ENCODE data around the gene ZMYND8. TPM values are rescaled to one million over a fixed set of nuclear protein-coding genes. Genes with fewer than 3 reads are reported as not detected.
A peak's percentile ranks its signal among the peaks of the same experiment; 100 is the strongest.

Gene ZMYND8
- total RNA-seq, 3 donors from 2014 or later = 62.1 to 64.9 (median 62.1) TPM

DNA sequence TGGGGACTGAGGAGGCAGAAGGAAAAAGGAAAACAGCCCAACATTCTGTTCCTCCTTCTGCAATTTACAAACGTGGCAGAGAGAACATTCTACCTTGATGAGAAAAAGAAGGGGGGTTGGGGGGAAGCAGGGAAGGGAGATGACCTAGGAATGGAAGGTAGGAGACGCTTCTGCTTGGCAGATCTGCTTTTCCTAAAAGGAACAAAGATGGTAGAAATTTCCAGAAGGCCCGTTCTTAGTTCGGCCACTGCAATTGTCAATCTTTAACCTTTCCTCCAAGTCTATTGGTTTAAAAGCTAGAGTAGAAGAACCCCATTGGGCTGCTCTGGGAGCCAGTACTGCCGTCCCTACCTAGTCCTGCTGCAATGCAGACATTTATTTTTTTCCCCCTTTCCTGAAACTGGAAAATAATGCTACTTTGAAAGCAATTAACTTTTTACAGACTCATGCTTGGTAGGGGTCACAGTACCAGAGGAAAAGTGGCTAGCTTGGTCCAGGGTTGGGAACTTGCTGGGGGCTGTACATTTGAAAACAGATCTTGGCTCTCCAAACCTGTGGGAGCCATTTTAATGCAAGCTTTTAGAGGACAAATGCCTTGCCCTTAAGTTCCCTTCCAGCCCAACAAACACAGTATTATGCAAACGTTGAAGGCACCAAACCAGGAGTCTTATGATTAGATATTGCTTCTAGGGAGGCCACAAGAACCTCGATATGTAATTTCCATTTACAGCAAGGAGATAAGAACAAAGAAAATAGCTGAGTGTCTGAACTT lies 2.6 kb downstream of the ZMYND8 start:
- intact Hi-C loops (cut with DNase I, micrococcal nuclease) = no loop called here
- no peaks in the 10 kb centered on the region for H3K9me3 ChIP-seq
- H3K36me3 ChIP-seq (ENCODE audit: low read depth) = no peaks in the 10 kb centered on the region
- TF ChIP-seq CTCF (IDR thresholded peaks at IDR 0.05) = no peak
- ATAC-seq (no peak), DNase-seq (no peak)
- H3K4me3 ChIP-seq = no peak overlapping the region
- H3K4me1 ChIP-seq (ENCODE audit: low read depth) = peaks cover 85% of the 10 kb centered on the region

DNA sequence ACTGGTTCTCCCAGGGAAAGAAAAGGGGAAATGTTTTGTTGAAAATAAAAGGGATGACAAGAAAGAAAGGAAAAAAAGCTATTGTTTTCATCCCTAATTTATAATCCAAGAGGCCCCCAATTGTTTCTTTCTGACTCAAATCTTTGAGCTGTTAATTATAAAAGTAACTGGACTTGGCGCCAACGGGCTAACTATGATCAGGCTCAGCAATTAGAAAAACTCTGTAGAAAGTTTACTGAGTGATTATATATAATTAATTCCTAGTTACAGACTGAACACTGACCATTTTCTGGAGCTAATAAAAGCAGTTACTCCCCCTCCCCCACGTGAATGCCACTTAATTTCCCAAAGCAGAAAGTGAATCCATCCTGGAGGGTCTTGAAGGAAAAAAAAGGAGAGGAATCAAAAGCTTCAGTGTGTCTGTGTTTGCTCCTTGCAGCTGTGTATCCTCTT lies 3.2 kb downstream of the ZMYND8 start:
- ATAC-seq (no peak), DNase-seq (no peak)
- Histone ChIP-seq H3K9me3 (no peaks in the 10 kb centered on the region), H3K4me1 (ENCODE audit: low read depth) (peaks cover 82% of the 10 kb centered on the region), H3K4me3 (no peak overlapping the region), H3K36me3 (ENCODE audit: low read depth) (no peaks in the 10 kb centered on the region)
- TF ChIP-seq CTCF (IDR thresholded peaks at IDR 0.05) = no peak
- intact Hi-C loops (cut with DNase I, micrococcal nuclease) = no loop called here

DNA sequence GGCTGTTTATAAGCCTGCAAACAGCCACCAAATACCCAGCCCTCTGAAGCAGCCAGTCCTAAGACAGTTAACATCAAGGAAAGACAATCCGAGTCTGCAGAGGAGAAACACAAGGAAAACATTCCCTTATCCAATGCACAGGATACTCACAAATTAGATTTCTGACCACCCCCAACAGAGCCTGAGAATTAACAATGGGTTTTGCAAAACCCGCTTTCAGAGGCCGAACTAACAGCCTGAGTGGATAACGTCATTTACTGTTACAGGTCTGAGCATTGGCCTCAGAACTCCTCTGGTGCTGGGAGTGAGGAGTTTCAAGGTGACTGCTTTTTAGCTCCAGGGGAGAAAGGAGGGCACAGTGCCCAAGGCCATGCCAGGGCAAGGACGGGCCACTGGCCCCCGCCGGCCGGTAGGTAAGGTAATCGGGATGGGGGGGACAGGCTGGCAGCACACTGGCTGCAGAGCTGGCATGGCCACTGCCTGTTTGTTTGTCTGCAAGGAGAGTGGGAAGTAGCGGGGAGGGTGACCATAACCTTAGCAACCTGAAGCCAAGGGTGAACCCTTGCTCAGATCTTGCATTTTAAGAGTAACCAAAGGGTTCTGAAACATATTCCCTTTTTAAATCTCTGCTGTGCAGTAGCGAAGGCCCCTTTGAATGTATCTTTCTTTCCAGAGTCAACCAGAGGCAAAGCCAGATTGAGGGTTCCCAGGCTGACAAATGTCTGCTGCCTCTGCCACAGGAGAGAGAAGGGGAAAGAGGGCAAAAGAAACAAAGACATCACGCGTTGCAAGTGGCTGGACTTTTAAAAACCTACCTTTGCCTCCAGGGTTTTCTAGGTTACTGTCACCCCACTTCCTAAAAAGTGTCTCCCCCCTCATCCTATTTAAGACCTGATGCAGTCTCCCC lies 3.9 kb downstream of the ZMYND8 start:
- Histone ChIP-seq H3K4me1 (ENCODE audit: low read depth) (peaks cover 75% of the 10 kb centered on the region), H3K4me3 (no peak overlapping the region), H3K36me3 (ENCODE audit: low read depth) (no peaks in the 10 kb centered on the region), H3K9me3 (no peaks in the 10 kb centered on the region)
- intact Hi-C loops (cut with DNase I, micrococcal nuclease) = no loop called here
- no peak for TF ChIP-seq CTCF (IDR thresholded peaks at IDR 0.05)
- ATAC-seq = peak; percentile 3
- peak in 2 of 3 donors; percentile 42 to 57 for DNase-seq

GRCh38 chr20:47351643-47352331 lies 4.7 kb downstream of the ZMYND8 start:
- peak in 1 of 3 donors; percentile 29 for DNase-seq
- TF ChIP-seq CTCF (IDR thresholded peaks at IDR 0.05) = no peak
- peaks cover 3% of the 10 kb centered on the region for H3K36me3 ChIP-seq (ENCODE audit: low read depth)
- intact Hi-C loops (cut with DNase I, micrococcal nuclease) = no loop called here
- no peaks in the 10 kb centered on the region for H3K9me3 ChIP-seq
- peaks cover 68% of the 10 kb centered on the region for H3K4me1 ChIP-seq (ENCODE audit: low read depth)
- ATAC-seq = peak; percentile 1
- H3K4me3 ChIP-seq = no peak overlapping the region

DNA sequence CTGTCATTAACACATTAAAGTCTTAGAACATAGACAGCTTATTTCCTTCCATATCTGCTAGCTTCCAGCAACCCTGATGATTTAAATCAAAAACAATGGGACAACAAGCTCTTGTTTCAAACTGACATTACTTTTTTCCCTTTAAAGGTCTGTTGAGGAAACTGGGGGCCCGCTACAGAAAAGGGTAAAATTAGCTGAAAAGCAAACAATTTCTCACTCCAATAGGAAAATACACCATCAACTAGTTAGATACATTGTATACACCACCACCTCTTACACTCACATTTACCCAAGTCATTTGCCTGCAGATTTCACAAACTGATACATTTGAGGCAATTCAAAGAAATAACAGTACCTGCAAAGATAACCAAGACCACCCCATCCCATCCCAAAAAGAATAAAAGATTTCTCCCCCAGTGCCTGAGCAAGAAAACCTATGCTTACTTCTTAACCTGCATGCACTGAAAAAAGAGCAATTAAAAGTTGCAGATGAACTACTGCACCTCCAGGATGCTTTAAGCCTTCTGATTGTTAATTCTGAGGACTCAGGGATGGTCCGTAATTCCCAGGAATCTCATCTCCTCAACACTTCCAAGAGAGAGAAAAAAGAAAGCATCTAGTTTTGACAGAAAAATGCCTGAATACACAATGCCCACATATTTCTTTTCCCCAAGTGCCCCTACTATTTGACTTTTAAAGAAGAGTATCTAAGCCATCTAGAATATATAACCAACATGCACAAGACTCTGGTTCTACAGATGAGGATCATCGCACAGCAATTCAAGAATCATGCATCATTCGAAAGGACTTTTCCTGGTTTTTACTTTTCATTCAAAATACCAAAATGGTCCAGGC lies 5.6 kb downstream of the ZMYND8 start:
- no peak for DNase-seq
- TF ChIP-seq CTCF (IDR thresholded peaks at IDR 0.05) = no peak
- intact Hi-C loops (cut with DNase I, micrococcal nuclease) = no loop called here
- Histone ChIP-seq H3K4me1 (ENCODE audit: low read depth) (peaks cover 59% of the 10 kb centered on the region), H3K4me3 (no peak overlapping the region), H3K36me3 (ENCODE audit: low read depth) (peaks cover 4% of the 10 kb centered on the region), H3K9me3 (no peaks in the 10 kb centered on the region)
- ATAC-seq = no peak
